B cell (primary cell): ENCODE data around the gene SMIM28. TPM values are rescaled to one million over a fixed set of nuclear protein-coding genes. Genes with fewer than 3 reads are reported as not detected.

Source experiments
- ATAC-seq: fragments of 200-7000 bp; cut with Tn5 transposase; one replicate; pipeline ENCODE4 v1.10.0; 2021; ENCODE audit warnings: low read depth, mild to moderate bottlenecking, moderate number of reproducible peaks, moderate library complexity
- CTCF ChIA-PET: fragments of 350-600 bp; sonication (Branson Sonifier 250); formaldehyde crosslinking; loops from one replicate; lab custom pipeline; 2021; ENCODE audit warnings: antibody characterized with exemption, inconsistent platforms; lab: Charles Lee
- POLR2A ChIA-PET: fragments of 350-600 bp; sonication (Branson Sonifier 250); formaldehyde crosslinking; loops from one replicate; lab custom pipeline; 2021; ENCODE audit warnings: antibody characterized with exemption; lab: Charles Lee
- DNase-seq: peaks from one replicate; pipeline ENCODE4 v3.0.0; 2013
- H2AFZ ChIP-seq: 2 replicates; pipeline ENCODE4 v1.6.1; 2012; ENCODE audit warnings: mild to moderate bottlenecking, low read depth, low read length; ENCODE audit not compliant: insufficient read depth, poor library complexity, severe bottlenecking
- H3K27ac ChIP-seq, 2 donors: 1 replicate in 1 of 2; 2 replicates in 1 of 2; pipeline ENCODE4 v1.5.1; 2012 to 2013; ENCODE audit warnings: low read length in 2 of 2, mild to moderate bottlenecking in 2 of 2, moderate library complexity in 1 of 2
- H3K27me3 ChIP-seq, 4 experiments: fragments of 200-600 bp in 1 of 4; sonication (generic) in 1 of 4; replicated peaks in 1 of 4; 1 replicate in 2 of 4; 2 replicates in 2 of 4; pipeline versions ENCODE4 v1.6.1 to v1.7.0; 2013 to 2016; ENCODE audit warnings: low read length in 3 of 4, mild to moderate bottlenecking in 2 of 4, mixed read lengths in 1 of 4, moderate library complexity in 1 of 4; ENCODE audit not compliant: insufficient read depth in 4 of 4, control insufficient read depth in 3 of 4; ENCODE audit errors: control extremely low read depth in 1 of 4
- H3K36me3 ChIP-seq, 2 experiments: replicated peaks in 1 of 2; 1 replicate in 1 of 2; 2 replicates in 1 of 2; pipeline versions ENCODE4 v1.6.1 to v1.7.1; 2013; ENCODE audit warnings: low read length in 1 of 2; ENCODE audit not compliant: insufficient read depth in 2 of 2, control insufficient read depth in 1 of 2; ENCODE audit errors: control extremely low read depth in 1 of 2, extremely low read depth in 1 of 2
- H3K4me1 ChIP-seq, 2 donors: fragments of 200-600 bp in 1 of 2; sonication (generic) in 1 of 2; 1 replicate in 1 of 2; 2 replicates in 1 of 2; pipeline versions ENCODE4 v1.5.1 to v1.6.1; 2013 to 2017; ENCODE audit warnings: low read length in 2 of 2; ENCODE audit not compliant: control insufficient read depth in 2 of 2, insufficient read depth in 2 of 2
- H3K4me2 ChIP-seq: replicated peaks from 2 replicates; pipeline ENCODE3; 2012; ENCODE audit warnings: mild to moderate bottlenecking, low read depth, low read length; ENCODE audit not compliant: poor library complexity, severe bottlenecking
- H3K4me3 ChIP-seq, 5 experiments: fragments of 200-600 bp in 1 of 5; sonication (generic) in 1 of 5; 1 replicate in 3 of 5; 2 replicates in 2 of 5; pipeline versions ENCODE4 v1.5.1 to v1.7.0; 2011 to 2016; ENCODE audit warnings: low read length in 4 of 5, mild to moderate bottlenecking in 4 of 5, low read depth in 2 of 5, control low read depth in 1 of 5, moderate library complexity in 1 of 5; ENCODE audit not compliant: insufficient read depth in 1 of 5; ENCODE audit errors: control extremely low read depth in 1 of 5, extremely low read depth in 1 of 5
- H3K79me2 ChIP-seq: fragments of 200-600 bp; sonication (generic); one replicate; pipeline ENCODE4 v1.6.0; 2016; ENCODE audit warnings: low read length; ENCODE audit not compliant: control insufficient read depth, insufficient read depth
- H3K9ac ChIP-seq: fragments of 200-600 bp; sonication (generic); 2 replicates; pipeline ENCODE4 v1.6.1; 2017; ENCODE audit warnings: mild to moderate bottlenecking, low read length, moderate library complexity
- H3K9me3 ChIP-seq, 3 donors: one replicate each; pipeline versions ENCODE4 v1.6.1 to v1.7.1; 2013; ENCODE audit warnings: low read length in 2 of 3; ENCODE audit not compliant: control insufficient read depth in 2 of 3, insufficient read depth in 1 of 3; ENCODE audit errors: control extremely low read depth in 1 of 3
- H4K20me1 ChIP-seq: 2 replicates; pipeline ENCODE4 v1.6.0; 2012; ENCODE audit warnings: mild to moderate bottlenecking, low read length; ENCODE audit not compliant: insufficient read depth, control insufficient read depth, poor library complexity, severe bottlenecking
- H3K27ac Mint-ChIP-seq: one replicate; pipeline ENCODE4 v1.8.0; 2021; ENCODE audit warnings: mixed read lengths
- H3K27me3 Mint-ChIP-seq: one replicate; pipeline ENCODE4 v1.8.0; 2021; ENCODE audit warnings: mixed read lengths
- H3K4me1 Mint-ChIP-seq: one replicate; pipeline ENCODE4 v1.8.0; 2021; ENCODE audit warnings: mixed read lengths
- H3K4me3 Mint-ChIP-seq: one replicate; pipeline ENCODE4 v1.8.0; 2021; ENCODE audit warnings: mixed read lengths
- H3K9me3 Mint-ChIP-seq: one replicate; pipeline ENCODE4 v1.8.0; 2022; ENCODE audit warnings: mixed read lengths; ENCODE audit not compliant: insufficient read depth
- EZH2 ChIP-seq: IDR thresholded peaks from 2 replicates; pipeline ENCODE4 v1.6.1; 2012; ENCODE audit warnings: borderline replicate concordance, low read depth, mild to moderate bottlenecking, moderate library complexity, low read length; ENCODE audit not compliant: insufficient read depth, poor library complexity, severe bottlenecking
- WGBS: methylation state at CpG from one replicate; pipeline ENCODE4 v1.1.5; 2013; ENCODE audit warnings: missing lambda C conversion rate; ENCODE audit not compliant: insufficient coverage; 5-methylcytosine and 5-hydroxymethylcytosine counted together
- intact Hi-C: fragments of 100-400 bp; cut with micrococcal nuclease; formaldehyde crosslinking; loops from one replicate; pipeline ENCODE4 v1.10.0; 2022
- polyA plus RNA-seq: library from polyadenylated mRNA; depleted of rRNA; stranded (reverse); fragments of >200 nt; gene quantifications from 2 replicates; pipeline ENCODE4 v1.2.3, GENCODE V29; 2012
- total RNA-seq, 2 donors: library from RNA; stranded (reverse); fragments of 120-200 nt in 1 of 2; gene quantifications; 1 replicate in 1 of 2; 2 replicates in 1 of 2; pipeline versions ENCODE4 v1.2.3 to v1.2.4, GENCODE V29; 2013 to 2022
- TF ChIP-seq, protein P1 (sequence below): fragments of 200-600 bp; IDR thresholded peaks from one replicate; pipeline ENCODE4 v1.8.0; 2022; ENCODE audit warnings: antibody characterized with exemption, mild to moderate bottlenecking

SMIM28 gene
- total and polyA plus RNA-seq, 2 donors (not counting 1 experiment from before 2014, with no cell fraction given), result not detected

GRCh38 chr6:138371720-138372119, 6.0 kb upstream of the SMIM28 start:
- Histone ChIP-seq H3K36me3 (no peaks in the 10 kb centered on the region), H3K79me2 (no peaks in the 10 kb centered on the region), H3K27ac (no peak overlapping the region), H3K4me3 (no peak overlapping the region), H3K9me3 (no peaks in the 10 kb centered on the region), H3K4me2 (no peak overlapping the region), H3K4me1 (no peaks in the 10 kb centered on the region), H3K27me3 (no peaks in the 10 kb centered on the region), H2AFZ (no peak overlapping the region), H4K20me1 (no peaks in the 10 kb centered on the region), H3K9ac (no peak overlapping the region)
- intact Hi-C loops, result no loop called here
- 89% methylated on average over 3 of the region's 3 CpGs for WGBS
- ATAC-seq (no peak), DNase-seq (no peak)
- POLR2A ChIA-PET, result no interaction called here
- Mint-ChIP-seq H3K27ac (no peak overlapping the region), H3K4me3 (no peak overlapping the region), H3K27me3 (peaks cover 18% of the 10 kb centered on the region), H3K9me3 (peaks cover 2% of the 10 kb centered on the region), H3K4me1 (no peaks in the 10 kb centered on the region)
- TF ChIP-seq EZH2, result no peak
- TF ChIP-seq, protein P1, sequence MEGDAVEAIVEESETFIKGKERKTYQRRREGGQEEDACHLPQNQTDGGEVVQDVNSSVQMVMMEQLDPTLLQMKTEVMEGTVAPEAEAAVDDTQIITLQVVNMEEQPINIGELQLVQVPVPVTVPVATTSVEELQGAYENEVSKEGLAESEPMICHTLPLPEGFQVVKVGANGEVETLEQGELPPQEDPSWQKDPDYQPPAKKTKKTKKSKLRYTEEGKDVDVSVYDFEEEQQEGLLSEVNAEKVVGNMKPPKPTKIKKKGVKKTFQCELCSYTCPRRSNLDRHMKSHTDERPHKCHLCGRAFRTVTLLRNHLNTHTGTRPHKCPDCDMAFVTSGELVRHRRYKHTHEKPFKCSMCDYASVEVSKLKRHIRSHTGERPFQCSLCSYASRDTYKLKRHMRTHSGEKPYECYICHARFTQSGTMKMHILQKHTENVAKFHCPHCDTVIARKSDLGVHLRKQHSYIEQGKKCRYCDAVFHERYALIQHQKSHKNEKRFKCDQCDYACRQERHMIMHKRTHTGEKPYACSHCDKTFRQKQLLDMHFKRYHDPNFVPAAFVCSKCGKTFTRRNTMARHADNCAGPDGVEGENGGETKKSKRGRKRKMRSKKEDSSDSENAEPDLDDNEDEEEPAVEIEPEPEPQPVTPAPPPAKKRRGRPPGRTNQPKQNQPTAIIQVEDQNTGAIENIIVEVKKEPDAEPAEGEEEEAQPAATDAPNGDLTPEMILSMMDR, result no peak
- CTCF ChIA-PET, result interaction anchor here (1.1 kb wide), 1 partner anchor 31 kb away, joined by 3 read pairs; no protein-coding TSS in a partner anchor

DNA sequence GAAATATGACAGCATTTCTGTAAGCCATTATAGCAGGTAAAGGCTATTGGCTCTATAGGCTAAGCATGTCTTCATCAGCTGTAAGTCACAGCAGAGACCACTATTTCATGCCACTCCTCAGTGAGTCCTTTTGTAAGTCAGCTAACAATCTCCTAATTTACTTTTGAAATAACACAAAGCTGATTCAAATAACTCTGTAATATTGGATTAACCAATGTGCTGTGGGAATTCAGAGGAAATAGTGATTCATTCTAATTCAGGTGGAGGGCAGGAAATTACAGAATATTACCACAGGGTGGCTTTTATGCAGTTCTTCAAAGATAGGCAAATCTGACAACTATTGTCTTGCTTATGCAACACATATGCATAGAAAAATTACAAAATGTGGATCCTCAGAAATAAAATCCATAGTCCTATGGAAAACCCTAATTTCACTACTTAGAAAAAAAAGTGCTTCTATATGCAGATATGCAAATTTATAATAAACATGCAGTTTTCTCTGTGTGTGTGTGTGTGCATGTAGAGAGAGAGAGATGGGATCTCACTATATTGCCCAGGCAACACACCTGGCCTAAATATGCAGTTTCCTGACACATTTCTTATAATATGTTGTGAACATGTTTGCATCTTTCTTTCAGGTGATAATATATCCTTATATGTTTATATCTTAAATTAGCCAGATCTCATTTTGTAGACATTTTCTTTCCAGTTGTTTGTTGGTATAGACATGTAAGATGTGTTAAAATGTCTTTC, 4.8 kb upstream of the SMIM28 start:
- Mint-ChIP-seq H3K4me1 (no peaks in the 10 kb centered on the region), H3K9me3 (no peaks in the 10 kb centered on the region), H3K27ac (no peak overlapping the region), H3K4me3 (no peak overlapping the region), H3K27me3 (peaks cover 12% of the 10 kb centered on the region)
- no peak overlapping the region for H3K4me2 ChIP-seq
- H3K4me3 ChIP-seq, result no peak overlapping the region
- H2AFZ ChIP-seq, result no peak overlapping the region
- H3K27me3 ChIP-seq, result no peaks in the 10 kb centered on the region
- ATAC-seq, result no peak
- intact Hi-C loops, result no loop called here
- TF ChIP-seq, protein P1, result no peak
- no peak for TF ChIP-seq EZH2
- no peak overlapping the region for H3K27ac ChIP-seq
- H3K36me3 ChIP-seq, result no peaks in the 10 kb centered on the region
- no peaks in the 10 kb centered on the region for H3K79me2 ChIP-seq
- ChIA-PET POLR2A (interaction anchor here (0.7 kb wide), 1 partner anchor 1608 kb away, joined by 5 read pairs; no protein-coding TSS in a partner anchor), CTCF (interaction anchor here (0.7 to 2.3 kb wide), 4 partner anchors 29 to 216 kb away, joined by 3 to 9 read pairs (median 5); partner anchors contain the start of gene HEBP2)
- no peaks in the 10 kb centered on the region for H3K9me3 ChIP-seq
- H3K9ac ChIP-seq, result no peak overlapping the region
- peak; percentile 24 for DNase-seq
- H4K20me1 ChIP-seq, result no peaks in the 10 kb centered on the region
- no peaks in the 10 kb centered on the region for H3K4me1 ChIP-seq
